ENCODE measurements around the gene IRAK1BP1.

Gene IRAK1BP1

DNA sequence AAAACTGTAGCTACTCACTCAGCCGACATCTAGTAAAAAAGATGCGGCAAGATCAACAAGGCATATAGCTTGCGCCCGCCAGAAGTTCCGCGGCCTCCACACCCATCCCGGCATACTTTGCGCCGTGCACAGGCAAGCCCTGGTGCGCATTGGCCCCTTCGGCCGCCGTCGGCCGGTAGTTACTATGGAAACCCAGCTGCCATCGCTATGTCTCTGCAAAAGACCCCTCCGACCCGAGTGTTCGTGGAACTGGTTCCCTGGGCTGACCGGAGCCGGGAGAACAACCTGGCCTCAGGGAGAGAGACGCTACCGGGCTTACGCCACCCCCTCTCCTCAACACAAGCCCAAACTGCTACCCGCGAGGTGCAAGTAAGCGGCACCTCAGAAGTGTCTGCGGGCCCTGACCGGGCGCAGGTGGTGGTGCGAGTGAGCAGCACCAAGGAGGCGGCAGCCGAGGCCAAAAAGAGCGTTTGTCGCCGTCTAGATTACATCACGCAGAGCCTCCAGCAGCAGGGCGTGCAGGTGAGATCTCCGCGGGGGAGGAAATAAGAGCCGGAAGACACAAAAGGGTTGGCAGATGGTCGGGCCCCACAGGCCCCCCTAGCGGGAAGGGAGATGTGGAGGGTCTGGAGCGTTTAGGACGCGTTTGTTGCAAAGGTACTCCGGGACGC, at the start of gene IRAK1BP1:
IRAK1BP1 (plus strand) TSS at position 182 of the 671 bp plus-strand sequence; CDS start at position 208, 26 bp downstream.
- peak within 1 kb of the TSS; percentile 77 for H3K4me3 ChIP-seq (ENCODE audit: low read length)
- peak; percentile 79 for DNase-seq (ENCODE audit: low read depth)
- TF ChIP-seq CTCF (IDR thresholded peaks at IDR 0.05; ENCODE audit: insufficient read depth, low read depth, low read length, missing control alignments), result peak; percentile 17

- no peak for DNase-seq (ENCODE audit: low read depth)
- no peak for TF ChIP-seq CTCF (IDR thresholded peaks at IDR 0.05; ENCODE audit: insufficient read depth, low read depth, low read length, missing control alignments)
- H3K4me3 ChIP-seq (ENCODE audit: low read length), result no peak overlapping the region
Measured at GRCh38 chr6:78824045-78824444, 43.3 kb upstream of the IRAK1BP1 start.

DNA sequence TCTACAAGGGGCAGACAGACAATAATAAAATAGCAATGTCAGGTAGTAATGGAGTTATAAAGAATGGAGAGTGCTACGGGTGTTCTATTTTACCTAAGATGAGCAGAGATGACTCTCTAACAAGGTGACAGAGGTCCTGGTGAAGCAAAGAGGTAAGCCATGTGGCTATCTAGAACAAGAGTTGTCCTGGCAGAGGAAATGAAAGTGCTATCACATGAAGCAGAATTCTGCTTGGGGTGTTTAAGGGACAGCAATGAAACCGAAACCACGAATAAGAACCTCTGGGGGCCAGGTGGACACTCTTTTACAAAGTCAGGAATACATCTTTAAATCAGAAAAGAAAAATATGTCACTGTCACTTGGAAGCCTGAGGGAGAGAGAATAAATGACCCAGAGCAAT, 37.9 kb upstream of the IRAK1BP1 start:
- no peak overlapping the region for H3K4me3 ChIP-seq (ENCODE audit: low read length)
- DNase-seq (ENCODE audit: low read depth), result no peak
- no peak for TF ChIP-seq CTCF (IDR thresholded peaks at IDR 0.05; ENCODE audit: insufficient read depth, low read depth, low read length, missing control alignments)

GRCh38 chr6:78830805-78831204, 36.5 kb upstream of the IRAK1BP1 start:
- no peak for TF ChIP-seq CTCF (IDR thresholded peaks at IDR 0.05; ENCODE audit: insufficient read depth, low read depth, low read length, missing control alignments)
- H3K4me3 ChIP-seq (ENCODE audit: low read length), result no peak overlapping the region
- no peak for DNase-seq (ENCODE audit: low read depth)

DNA sequence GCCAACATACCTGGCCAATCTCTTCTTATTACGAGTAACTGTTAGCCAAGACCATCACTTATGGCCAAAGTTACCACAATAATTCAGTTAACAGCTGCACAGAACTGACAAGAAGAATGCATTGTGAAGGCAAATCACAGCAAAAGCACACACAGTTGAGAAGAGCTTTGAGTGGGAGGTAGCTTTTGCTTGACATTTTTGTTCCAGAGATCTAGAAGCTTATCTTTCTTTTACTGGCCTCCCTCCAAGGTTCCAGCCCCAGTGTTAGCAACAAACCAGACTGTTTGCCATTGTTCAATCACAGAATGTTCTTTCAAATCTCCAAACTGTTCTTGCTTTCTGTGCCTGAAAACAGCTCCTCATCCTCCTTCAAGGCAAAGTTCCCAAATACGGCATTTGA, 35.9 kb upstream of the IRAK1BP1 start:
- no peak for TF ChIP-seq CTCF (IDR thresholded peaks at IDR 0.05; ENCODE audit: insufficient read depth, low read depth, low read length, missing control alignments)
- no peak for DNase-seq (ENCODE audit: low read depth)
- H3K4me3 ChIP-seq (ENCODE audit: low read length), result no peak overlapping the region

DNA sequence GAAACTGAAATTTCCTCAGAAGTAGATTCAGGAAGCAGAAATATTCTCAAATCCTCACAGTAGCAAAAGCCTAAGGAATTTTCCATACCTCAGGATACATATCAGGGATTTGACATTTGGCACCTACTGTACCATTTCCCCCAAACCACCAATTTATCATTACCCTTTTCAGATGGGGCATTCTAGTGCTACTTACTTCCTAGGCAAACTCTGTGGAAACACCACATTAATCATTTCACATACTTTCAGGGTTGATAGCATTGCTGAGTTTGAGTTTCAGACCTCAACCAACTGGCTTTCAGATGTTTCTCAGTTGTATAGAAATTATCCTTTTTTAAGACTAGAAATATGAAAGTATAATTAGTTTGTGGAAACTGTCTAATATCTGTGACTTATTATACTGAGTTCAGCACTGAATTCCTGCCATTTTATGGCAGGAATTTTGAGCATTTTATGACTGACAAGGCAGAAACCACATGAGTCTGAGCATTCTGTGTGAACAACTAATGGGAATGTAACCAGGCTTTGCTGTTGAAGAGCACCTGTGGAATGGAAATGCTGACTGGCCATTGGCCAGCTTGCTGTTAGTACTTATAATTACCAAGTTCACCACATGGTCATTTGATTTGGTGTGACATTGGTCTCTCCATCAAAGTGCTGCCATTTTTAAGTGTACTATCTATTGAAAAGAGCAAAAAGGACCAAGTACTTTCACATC, 35.1 kb upstream of the IRAK1BP1 start:
- no peak overlapping the region for H3K4me3 ChIP-seq (ENCODE audit: low read length)
- no peak for DNase-seq (ENCODE audit: low read depth)
- no peak for TF ChIP-seq CTCF (IDR thresholded peaks at IDR 0.05; ENCODE audit: insufficient read depth, low read depth, low read length, missing control alignments)

All from epithelial cell of esophagus (primary cell).